Ovary (tissue), 3 donors: ENCODE data around the gene TMEM38B.

ENCODE experiments used
- CTCF ChIP-seq, 3 donors: fragments of 450-650 bp in 2 of 3; fragments of 200-600 bp in 1 of 3; IDR thresholded peaks; one replicate each; pipeline versions ENCODE4 v1.5.1 to v1.8.0; 2016 to 2022; ENCODE audit warnings: antibody characterized with exemption in 3 of 3, mild to moderate bottlenecking in 1 of 3
- POLR2A ChIP-seq: fragments of 450-650 bp; IDR thresholded peaks from one replicate; pipeline ENCODE4 v1.6.1; 2017; ENCODE audit warnings: antibody characterized with exemption, mild to moderate bottlenecking, moderate library complexity
- donor health status: DM: no; HTN: no; CAD: no.

GRCh38 chr9:105708405-105708804 lies 14.1 kb downstream of the TMEM38B start:
- no peak for TF ChIP-seq CTCF (IDR thresholded peaks at IDR 0.05)
- TF ChIP-seq POLR2A, result no peak
